ENCODE results near the gene PCSK6.

DNA sequence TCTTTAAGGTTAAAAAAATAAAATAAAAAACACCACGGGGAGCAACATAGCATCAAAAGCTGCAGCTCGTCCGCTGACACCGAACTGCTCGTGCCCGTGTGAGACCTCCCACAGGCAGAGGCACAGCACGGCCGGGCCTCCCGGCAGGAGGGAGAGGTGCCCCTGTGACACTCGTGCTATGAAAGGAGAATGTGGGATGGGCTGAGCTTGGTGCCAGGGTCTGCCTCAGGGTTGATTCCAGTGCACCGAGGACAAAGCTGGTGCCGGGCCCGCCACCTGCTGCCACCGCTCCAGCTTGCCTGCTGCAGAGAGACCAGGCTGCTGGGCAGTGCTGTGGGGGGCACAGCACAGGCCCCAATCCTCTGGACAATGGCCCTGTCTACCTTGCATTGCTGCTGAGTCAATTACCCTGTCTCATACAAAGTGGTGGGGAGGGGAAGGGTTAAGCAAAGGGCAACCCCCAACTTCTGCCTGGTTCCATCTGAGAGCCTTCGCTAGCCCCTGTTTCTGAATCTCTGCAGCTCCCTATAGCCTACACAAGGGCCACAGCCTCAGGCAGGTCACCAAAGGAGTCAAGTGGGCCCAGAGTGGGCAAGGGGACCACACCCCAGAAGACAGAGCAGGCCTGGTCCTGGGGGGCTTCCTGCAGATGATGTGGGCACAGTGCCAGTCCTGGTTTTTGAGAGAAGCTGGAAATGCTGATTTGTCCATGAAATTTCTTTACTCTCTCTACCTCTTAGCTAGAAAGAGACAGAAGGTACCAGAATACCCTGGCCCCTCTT is 120.5 kb downstream of the PCSK6 start:
- TF ChIP-seq, protein P1, sequence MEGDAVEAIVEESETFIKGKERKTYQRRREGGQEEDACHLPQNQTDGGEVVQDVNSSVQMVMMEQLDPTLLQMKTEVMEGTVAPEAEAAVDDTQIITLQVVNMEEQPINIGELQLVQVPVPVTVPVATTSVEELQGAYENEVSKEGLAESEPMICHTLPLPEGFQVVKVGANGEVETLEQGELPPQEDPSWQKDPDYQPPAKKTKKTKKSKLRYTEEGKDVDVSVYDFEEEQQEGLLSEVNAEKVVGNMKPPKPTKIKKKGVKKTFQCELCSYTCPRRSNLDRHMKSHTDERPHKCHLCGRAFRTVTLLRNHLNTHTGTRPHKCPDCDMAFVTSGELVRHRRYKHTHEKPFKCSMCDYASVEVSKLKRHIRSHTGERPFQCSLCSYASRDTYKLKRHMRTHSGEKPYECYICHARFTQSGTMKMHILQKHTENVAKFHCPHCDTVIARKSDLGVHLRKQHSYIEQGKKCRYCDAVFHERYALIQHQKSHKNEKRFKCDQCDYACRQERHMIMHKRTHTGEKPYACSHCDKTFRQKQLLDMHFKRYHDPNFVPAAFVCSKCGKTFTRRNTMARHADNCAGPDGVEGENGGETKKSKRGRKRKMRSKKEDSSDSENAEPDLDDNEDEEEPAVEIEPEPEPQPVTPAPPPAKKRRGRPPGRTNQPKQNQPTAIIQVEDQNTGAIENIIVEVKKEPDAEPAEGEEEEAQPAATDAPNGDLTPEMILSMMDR (conservative IDR thresholded peaks at IDR 0.05; ENCODE audit: low read length): no peak
- no peak for TF ChIP-seq EZH2phosphoT487 (IDR thresholded peaks at IDR 0.05; ENCODE audit: borderline replicate concordance, low read depth, low read length)
